Spleen (tissue), 7 donors: ENCODE measurements around the gene ADARB1.

Source experiments
- POLR2AphosphoS5 ChIP-seq, 3 donors: sonication (generic); formaldehyde crosslinking; IDR thresholded peaks; one replicate each; pipeline ENCODE4 v1.5.1; 2017; ENCODE audit warnings: antibody characterized with exemption in 3 of 3
- TF ChIP-seq, protein P1 (sequence below), 11 experiments: fragments of 200-600 bp in 7 of 11; fragments of 450-650 bp in 4 of 11; sonication (generic) in 4 of 11; IDR thresholded peaks in 8 of 11; conservative IDR thresholded peaks in 3 of 11; 1 replicate in 7 of 11; 2 replicates in 4 of 11; pipeline versions ENCODE4 v1.4.0 to v1.8.0; 2016 to 2021; ENCODE audit warnings: antibody characterized with exemption in 11 of 11, inconsistent platforms in 4 of 11, mild to moderate bottlenecking in 1 of 11
- donor health status: DM: no; HTN: no; CAD: no; lungs with moderate emphysema.
- donor health status: DM: no; HTN: no; CAD: no.
- donor health status: DM: no; HTN: no; CAD: no.

DNA sequence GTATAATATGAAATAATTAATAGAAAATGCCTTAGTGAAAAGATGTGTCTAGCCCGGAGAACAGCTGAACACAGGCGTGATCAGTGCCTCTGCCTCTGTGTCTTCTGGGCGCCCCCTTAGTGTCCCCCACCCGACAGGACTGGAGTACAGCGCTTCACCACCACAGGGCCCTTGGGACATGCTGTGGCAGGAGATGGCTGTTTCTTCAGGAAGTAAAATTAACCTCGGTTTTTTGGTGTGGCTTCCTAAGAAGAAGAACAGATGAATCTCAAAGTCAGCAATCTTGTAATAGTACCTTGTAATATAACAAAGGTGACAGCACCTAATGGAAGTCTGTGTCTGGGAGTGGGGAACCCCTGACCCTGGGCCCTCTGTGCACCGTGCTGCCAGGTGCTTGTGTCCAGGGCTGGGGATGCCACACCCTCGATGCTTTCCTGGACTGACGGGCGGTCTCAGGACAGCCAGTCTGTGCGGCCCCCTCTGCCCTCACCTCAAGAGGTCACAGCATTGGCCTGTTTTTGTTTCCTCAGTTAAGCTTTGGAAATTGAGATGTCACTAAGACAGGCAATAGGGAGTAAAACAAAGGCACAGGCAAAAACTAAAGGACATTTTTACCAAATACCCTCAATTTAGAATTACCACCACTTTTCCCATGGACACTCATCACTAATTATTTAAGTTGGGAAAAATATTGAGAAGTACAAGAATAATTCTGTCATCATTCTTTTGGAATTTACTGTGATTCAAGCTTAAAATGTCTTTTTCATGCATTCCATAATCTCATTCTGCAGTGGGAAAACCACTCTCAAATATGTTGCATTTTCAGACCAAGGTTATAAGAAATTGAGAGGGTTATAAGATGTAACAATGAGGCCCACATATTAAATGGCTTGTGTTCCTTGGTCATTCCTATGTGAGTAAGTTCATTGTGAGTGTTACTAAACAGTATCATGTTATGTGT lies 79.3 kb downstream of the ADARB1 start:
- TF ChIP-seq, protein P1, sequence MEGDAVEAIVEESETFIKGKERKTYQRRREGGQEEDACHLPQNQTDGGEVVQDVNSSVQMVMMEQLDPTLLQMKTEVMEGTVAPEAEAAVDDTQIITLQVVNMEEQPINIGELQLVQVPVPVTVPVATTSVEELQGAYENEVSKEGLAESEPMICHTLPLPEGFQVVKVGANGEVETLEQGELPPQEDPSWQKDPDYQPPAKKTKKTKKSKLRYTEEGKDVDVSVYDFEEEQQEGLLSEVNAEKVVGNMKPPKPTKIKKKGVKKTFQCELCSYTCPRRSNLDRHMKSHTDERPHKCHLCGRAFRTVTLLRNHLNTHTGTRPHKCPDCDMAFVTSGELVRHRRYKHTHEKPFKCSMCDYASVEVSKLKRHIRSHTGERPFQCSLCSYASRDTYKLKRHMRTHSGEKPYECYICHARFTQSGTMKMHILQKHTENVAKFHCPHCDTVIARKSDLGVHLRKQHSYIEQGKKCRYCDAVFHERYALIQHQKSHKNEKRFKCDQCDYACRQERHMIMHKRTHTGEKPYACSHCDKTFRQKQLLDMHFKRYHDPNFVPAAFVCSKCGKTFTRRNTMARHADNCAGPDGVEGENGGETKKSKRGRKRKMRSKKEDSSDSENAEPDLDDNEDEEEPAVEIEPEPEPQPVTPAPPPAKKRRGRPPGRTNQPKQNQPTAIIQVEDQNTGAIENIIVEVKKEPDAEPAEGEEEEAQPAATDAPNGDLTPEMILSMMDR (IDR thresholded peaks at IDR 0.05 in 8 of 11, conservative IDR thresholded peaks at IDR 0.05 in 3 of 11), result no peak
- peak in 1 of 3 donors; percentile 25 for TF ChIP-seq POLR2AphosphoS5 (IDR thresholded peaks at IDR 0.05)
